WTC11 (cell line): ENCODE results near the gene FCRL5. TPM values are rescaled to one million over a fixed set of nuclear protein-coding genes. Genes with fewer than 3 reads are reported as not detected.

Source experiments
- ATAC-seq: fragments of 200-7000 bp; cut with Tn5 transposase; 2 replicates; pipeline ENCODE4 v1.10.0; 2021; ENCODE audit warnings: mild to moderate bottlenecking, moderate library complexity
- CTCF ChIA-PET: fragments of 300-600 bp; sonication (Branson Sonifier 250); formaldehyde crosslinking; loops from one replicate; lab custom pipeline; 2021; ENCODE audit warnings: antibody characterized with exemption; lab: Charles Lee
- POLR2A ChIA-PET: fragments of 350-600 bp; sonication (Branson Sonifier 250); formaldehyde crosslinking; loops from one replicate; lab custom pipeline; 2021; ENCODE audit warnings: antibody characterized with exemption; lab: Charles Lee
- DNase-seq: peaks from one replicate; pipeline ENCODE4 v3.0.0; 2021; ENCODE audit warnings: low spot score
- H3K27ac Mint-ChIP-seq: 2 replicates; pipeline ENCODE4 v1.8.0; 2021; ENCODE audit warnings: mixed read lengths
- H3K27me3 Mint-ChIP-seq: 2 replicates; pipeline ENCODE4 v1.8.0; 2021; ENCODE audit warnings: low read depth, mild to moderate bottlenecking, moderate library complexity, mixed read lengths
- H3K36me3 Mint-ChIP-seq: 2 replicates; pipeline ENCODE4 v1.8.0; 2021; ENCODE audit warnings: mixed read lengths
- H3K4me1 Mint-ChIP-seq: 2 replicates; pipeline ENCODE4 v1.8.0; 2022; ENCODE audit warnings: mixed read lengths
- H3K4me3 Mint-ChIP-seq: 2 replicates; pipeline ENCODE4 v1.8.0; 2021; ENCODE audit warnings: mild to moderate bottlenecking, moderate library complexity, mixed read lengths
- H3K9me3 Mint-ChIP-seq: 2 replicates; pipeline ENCODE4 v1.8.0; 2021; ENCODE audit warnings: mixed read lengths
- ATF6 ChIP-seq: sonication (generic); formaldehyde crosslinking; IDR thresholded peaks from 2 replicates; pipeline ENCODE4 v1.8.1; 2023; ENCODE audit warnings: mild to moderate bottlenecking, missing genetic modification reagents
- CREB1 ChIP-seq: sonication (generic); formaldehyde crosslinking; IDR thresholded peaks from 2 replicates; pipeline ENCODE4 v1.8.0; 2023; ENCODE audit warnings: mild to moderate bottlenecking, missing genetic modification reagents
- CREM ChIP-seq: sonication (generic); formaldehyde crosslinking; IDR thresholded peaks from 2 replicates; pipeline ENCODE4 v1.8.1; 2022; ENCODE audit warnings: mild to moderate bottlenecking, missing genetic modification reagents, moderate library complexity
- E2F4 ChIP-seq: sonication (generic); formaldehyde crosslinking; IDR thresholded peaks from 2 replicates; pipeline ENCODE4 v1.8.1; 2022; ENCODE audit warnings: low read depth, mild to moderate bottlenecking, moderate library complexity, missing genetic modification reagents, borderline replicate concordance
- ELF4 ChIP-seq: sonication (generic); formaldehyde crosslinking; IDR thresholded peaks from 2 replicates; pipeline ENCODE4 v1.8.1; 2022; ENCODE audit warnings: low read depth, mild to moderate bottlenecking, moderate library complexity, missing genetic modification reagents
- EMX1 ChIP-seq: fragments of 250-450 bp; sonication (Bioruptor Pico); IDR thresholded peaks from 2 replicates; pipeline ENCODE4 v1.8.0; 2021; ENCODE audit warnings: mild to moderate bottlenecking
- FOXP1 ChIP-seq: sonication (generic); formaldehyde crosslinking; IDR thresholded peaks from 2 replicates; pipeline ENCODE4 v1.8.0; 2022; ENCODE audit warnings: missing genetic modification reagents, mild to moderate bottlenecking, moderate library complexity, borderline replicate concordance
- HMGXB4 ChIP-seq: sonication (generic); formaldehyde crosslinking; IDR thresholded peaks from 2 replicates; pipeline ENCODE4 v1.8.1; 2023; ENCODE audit warnings: mild to moderate bottlenecking, moderate library complexity, missing genetic modification reagents
- MXD4 ChIP-seq: fragments of 250-450 bp; sonication (Bioruptor Pico); IDR thresholded peaks from 2 replicates; pipeline ENCODE4 v1.8.0; 2021; ENCODE audit warnings: mild to moderate bottlenecking, moderate library complexity, borderline replicate concordance
- MYBL2 ChIP-seq: sonication (generic); formaldehyde crosslinking; IDR thresholded peaks from 2 replicates; pipeline ENCODE4 v1.8.1; 2023; ENCODE audit warnings: mild to moderate bottlenecking, moderate library complexity, missing genetic modification reagents
- NR1H2 ChIP-seq: sonication (generic); formaldehyde crosslinking; IDR thresholded peaks from 2 replicates; pipeline ENCODE4 v1.9.0; 2021; ENCODE audit warnings: mild to moderate bottlenecking, moderate library complexity, missing genetic modification reagents
- SMAD4 ChIP-seq: sonication (generic); formaldehyde crosslinking; IDR thresholded peaks from 2 replicates; pipeline ENCODE4 v1.8.0; 2022; ENCODE audit warnings: mild to moderate bottlenecking, missing genetic modification reagents
- ZBTB21 ChIP-seq: sonication (generic); formaldehyde crosslinking; IDR thresholded peaks from 2 replicates; pipeline ENCODE4 v1.8.1; 2023; ENCODE audit warnings: mild to moderate bottlenecking, missing genetic modification reagents, borderline replicate concordance
- ZNF232 ChIP-seq: sonication (generic); formaldehyde crosslinking; IDR thresholded peaks from 2 replicates; pipeline ENCODE4 v1.8.0; 2022; ENCODE audit warnings: mild to moderate bottlenecking, missing genetic modification reagents
- ZNF317 ChIP-seq: sonication (generic); formaldehyde crosslinking; IDR thresholded peaks from 2 replicates; pipeline ENCODE4 v1.8.1; 2023; ENCODE audit warnings: low read depth, mild to moderate bottlenecking, moderate library complexity, missing genetic modification reagents, borderline replicate concordance
- ZNF416 ChIP-seq: fragments of 250-450 bp; sonication (Bioruptor Pico); IDR thresholded peaks from 2 replicates; pipeline ENCODE4 v1.9.0; 2021; ENCODE audit warnings: mild to moderate bottlenecking, inconsistent platforms
- ZNF671 ChIP-seq: fragments of 250-450 bp; sonication (Bioruptor Pico); IDR thresholded peaks from 2 replicates; pipeline ENCODE4 v1.8.0; 2021; ENCODE audit warnings: mild to moderate bottlenecking
- total RNA-seq: library from RNA; stranded (reverse); gene quantifications from 3 replicates; pipeline ENCODE4 v1.2.3, GENCODE V29; 2021
- TF ChIP-seq, protein P1 (sequence below): fragments of 250-450 bp; sonication (Bioruptor Pico); conservative IDR thresholded peaks from 2 replicates; pipeline ENCODE4 v1.9.0; 2021; ENCODE audit warnings: mild to moderate bottlenecking
- TF ChIP-seq, protein P2 (sequence below): sonication (generic); formaldehyde crosslinking; IDR thresholded peaks from 2 replicates; pipeline ENCODE4 v1.8.1; 2023; ENCODE audit warnings: mild to moderate bottlenecking, missing genetic modification reagents, borderline replicate concordance
- TF ChIP-seq, protein P3 (sequence below): sonication (generic); formaldehyde crosslinking; IDR thresholded peaks from 2 replicates; pipeline ENCODE4 v1.8.1; 2022; ENCODE audit warnings: missing genetic modification reagents, borderline replicate concordance

The FCRL5 gene
- total RNA-seq, 1 experiment from 2014 or later = 0.70 TPM

DNA sequence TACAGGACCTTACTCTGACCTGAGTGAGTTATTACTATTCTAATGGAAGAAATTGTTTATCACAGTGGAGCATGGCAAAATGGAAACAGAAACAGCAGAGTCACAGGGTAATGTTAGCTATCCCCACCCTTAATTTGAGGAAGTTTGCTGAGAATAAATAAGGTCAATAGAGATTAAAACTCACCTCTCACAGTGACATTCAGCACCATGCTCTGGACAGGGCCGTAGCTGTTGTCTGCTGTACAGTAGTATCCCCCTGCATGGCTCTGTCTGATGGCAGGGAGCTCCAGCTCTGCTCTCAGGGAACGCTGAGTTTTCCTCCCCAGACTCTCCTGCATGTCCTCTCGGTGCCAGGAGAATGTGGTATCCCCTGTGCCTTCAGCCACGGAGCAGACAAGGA is 33.7 kb upstream of the FCRL5 start:
- ATAC-seq = no peak; the same call in 1 of the 2 replicates
- no peak overlapping the region for H3K4me3 Mint-ChIP-seq
- ChIA-PET POLR2A (no interaction called here), CTCF (no interaction called here)
- peaks cover 7% of the 10 kb centered on the region for H3K27me3 Mint-ChIP-seq
- H3K27ac Mint-ChIP-seq = no peak overlapping the region
- no peaks in the 10 kb centered on the region for H3K36me3 Mint-ChIP-seq
- DNase-seq = no peak
- H3K4me1 Mint-ChIP-seq = peaks cover 22% of the 10 kb centered on the region
- TF ChIP-seq ZBTB21 (CRISPR knock-in tag) (no peak), ZNF232 (no peak), CREM (CRISPR knock-in tag) (no peak), MXD4 (CRISPR knock-in tag) (no peak), ZNF416 (CRISPR knock-in tag) (no peak), FOXP1 (CRISPR knock-in tag) (no peak), SMAD4 (no peak), NR1H2 (CRISPR knock-in tag) (no peak), ZNF671 (CRISPR knock-in tag) (no peak), ZNF317 (no peak), ELF4 (CRISPR knock-in tag) (no peak), CREB1 (CRISPR knock-in tag) (no peak)
- TF ChIP-seq, protein P1, sequence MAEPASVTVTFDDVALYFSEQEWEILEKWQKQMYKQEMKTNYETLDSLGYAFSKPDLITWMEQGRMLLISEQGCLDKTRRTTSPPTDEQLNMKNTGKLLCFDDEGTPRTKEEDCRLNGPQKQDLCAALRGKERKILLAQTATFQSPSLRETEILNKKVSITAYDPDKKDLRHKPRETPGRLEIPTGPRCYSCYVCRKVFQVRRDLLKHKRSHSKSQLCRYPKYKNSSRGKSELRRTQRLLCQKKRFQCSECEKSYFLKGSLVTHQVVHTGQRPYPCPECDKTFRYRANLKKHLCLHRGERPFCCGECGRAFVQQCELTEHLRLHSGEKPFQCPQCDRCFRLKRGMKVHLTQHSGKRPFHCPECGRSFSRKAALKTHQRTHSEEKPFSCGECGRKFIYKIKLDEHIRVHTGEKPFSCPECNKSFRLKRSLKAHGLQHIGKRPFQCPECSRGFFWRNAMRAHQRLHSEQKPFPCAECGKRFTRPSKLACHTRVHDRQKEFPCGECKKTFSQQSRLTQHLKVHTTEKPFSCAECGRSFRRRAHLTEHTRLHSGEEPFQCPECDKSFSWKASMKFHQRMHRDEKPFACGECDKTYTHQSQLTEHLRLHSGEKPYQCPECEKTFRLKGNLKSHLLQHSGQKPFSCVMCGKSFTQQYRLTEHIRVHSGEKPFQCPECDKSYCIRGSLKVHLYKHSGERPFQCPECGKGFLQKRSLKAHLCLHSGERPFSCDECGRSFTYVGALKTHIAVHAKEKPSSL = no peak
- TF ChIP-seq, protein P2, sequence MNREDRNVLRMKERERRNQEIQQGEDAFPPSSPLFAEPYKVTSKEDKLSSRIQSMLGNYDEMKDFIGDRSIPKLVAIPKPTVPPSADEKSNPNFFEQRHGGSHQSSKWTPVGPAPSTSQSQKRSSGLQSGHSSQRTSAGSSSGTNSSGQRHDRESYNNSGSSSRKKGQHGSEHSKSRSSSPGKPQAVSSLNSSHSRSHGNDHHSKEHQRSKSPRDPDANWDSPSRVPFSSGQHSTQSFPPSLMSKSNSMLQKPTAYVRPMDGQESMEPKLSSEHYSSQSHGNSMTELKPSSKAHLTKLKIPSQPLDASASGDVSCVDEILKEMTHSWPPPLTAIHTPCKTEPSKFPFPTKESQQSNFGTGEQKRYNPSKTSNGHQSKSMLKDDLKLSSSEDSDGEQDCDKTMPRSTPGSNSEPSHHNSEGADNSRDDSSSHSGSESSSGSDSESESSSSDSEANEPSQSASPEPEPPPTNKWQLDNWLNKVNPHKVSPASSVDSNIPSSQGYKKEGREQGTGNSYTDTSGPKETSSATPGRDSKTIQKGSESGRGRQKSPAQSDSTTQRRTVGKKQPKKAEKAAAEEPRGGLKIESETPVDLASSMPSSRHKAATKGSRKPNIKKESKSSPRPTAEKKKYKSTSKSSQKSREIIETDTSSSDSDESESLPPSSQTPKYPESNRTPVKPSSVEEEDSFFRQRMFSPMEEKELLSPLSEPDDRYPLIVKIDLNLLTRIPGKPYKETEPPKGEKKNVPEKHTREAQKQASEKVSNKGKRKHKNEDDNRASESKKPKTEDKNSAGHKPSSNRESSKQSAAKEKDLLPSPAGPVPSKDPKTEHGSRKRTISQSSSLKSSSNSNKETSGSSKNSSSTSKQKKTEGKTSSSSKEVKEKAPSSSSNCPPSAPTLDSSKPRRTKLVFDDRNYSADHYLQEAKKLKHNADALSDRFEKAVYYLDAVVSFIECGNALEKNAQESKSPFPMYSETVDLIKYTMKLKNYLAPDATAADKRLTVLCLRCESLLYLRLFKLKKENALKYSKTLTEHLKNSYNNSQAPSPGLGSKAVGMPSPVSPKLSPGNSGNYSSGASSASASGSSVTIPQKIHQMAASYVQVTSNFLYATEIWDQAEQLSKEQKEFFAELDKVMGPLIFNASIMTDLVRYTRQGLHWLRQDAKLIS (CRISPR knock-in tag) = no peak
- TF ChIP-seq, all 79 proteins: peak for 0
- H3K9me3 Mint-ChIP-seq = no peaks in the 10 kb centered on the region

GRCh38 chr1:157584503-157584902 is 32.2 kb upstream of the FCRL5 start:
- H3K27me3 Mint-ChIP-seq = no peaks in the 10 kb centered on the region; the same call in 1 of the 2 replicates
- ChIA-PET CTCF (interaction anchor here (0.9 to 1.1 kb wide), 2 partner anchors 46 to 107 kb away, joined by 3 to 4 read pairs; no protein-coding TSS in a partner anchor), POLR2A (no interaction called here)
- peaks cover 26% of the 10 kb centered on the region for H3K4me1 Mint-ChIP-seq
- DNase-seq (no peak), ATAC-seq (no peak)
- no peak overlapping the region for H3K27ac Mint-ChIP-seq
- no peak overlapping the region for H3K4me3 Mint-ChIP-seq
- H3K36me3 Mint-ChIP-seq = no peaks in the 10 kb centered on the region
- H3K9me3 Mint-ChIP-seq = no peaks in the 10 kb centered on the region
- TF ChIP-seq ZNF416 (CRISPR knock-in tag) = no peak

- H3K27me3 Mint-ChIP-seq = no peaks in the 10 kb centered on the region
- no peak overlapping the region for H3K4me3 Mint-ChIP-seq
- DNase-seq = no peak
- TF ChIP-seq E2F4 (CRISPR knock-in tag) = no peak
- no peak for TF ChIP-seq MYBL2
- TF ChIP-seq ZNF416 (CRISPR knock-in tag) = no peak
- TF ChIP-seq ATF6 (CRISPR knock-in tag) = no peak
- TF ChIP-seq, protein P3, sequence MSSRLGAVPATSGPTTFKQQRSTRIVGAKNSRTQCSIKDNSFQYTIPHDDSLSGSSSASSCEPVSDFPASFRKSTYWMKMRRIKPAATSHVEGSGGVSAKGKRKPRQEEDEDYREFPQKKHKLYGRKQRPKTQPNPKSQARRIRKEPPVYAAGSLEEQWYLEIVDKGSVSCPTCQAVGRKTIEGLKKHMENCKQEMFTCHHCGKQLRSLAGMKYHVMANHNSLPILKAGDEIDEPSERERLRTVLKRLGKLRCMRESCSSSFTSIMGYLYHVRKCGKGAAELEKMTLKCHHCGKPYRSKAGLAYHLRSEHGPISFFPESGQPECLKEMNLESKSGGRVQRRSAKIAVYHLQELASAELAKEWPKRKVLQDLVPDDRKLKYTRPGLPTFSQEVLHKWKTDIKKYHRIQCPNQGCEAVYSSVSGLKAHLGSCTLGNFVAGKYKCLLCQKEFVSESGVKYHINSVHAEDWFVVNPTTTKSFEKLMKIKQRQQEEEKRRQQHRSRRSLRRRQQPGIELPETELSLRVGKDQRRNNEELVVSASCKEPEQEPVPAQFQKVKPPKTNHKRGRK (CRISPR knock-in tag) = no peak
- TF ChIP-seq HMGXB4 (CRISPR knock-in tag) = no peak
- no peak for TF ChIP-seq EMX1 (CRISPR knock-in tag)
- CTCF ChIA-PET = interaction anchor here (0.6 to 2.9 kb wide), 47 partner anchors 8 to 544 kb away, joined by 3 to 39 read pairs (median 4); partner anchors contain the start of gene FCRL4
- H3K36me3 Mint-ChIP-seq = no peaks in the 10 kb centered on the region
- no peaks in the 10 kb centered on the region for H3K9me3 Mint-ChIP-seq
- POLR2A ChIA-PET = no interaction called here
- peaks cover 4% of the 10 kb centered on the region for H3K4me1 Mint-ChIP-seq
- H3K27ac Mint-ChIP-seq = no peak overlapping the region
- ATAC-seq = no peak
Measured at GRCh38 chr1:157580828-157581210, 28.5 kb upstream of the FCRL5 start.
